GM12872 (cell line): ENCODE data around the gene SORD.

Experiments used
- TF ChIP-seq, protein P1 (sequence below): IDR thresholded peaks from 3 replicates; pipeline ENCODE4 v1.5.1; 2011; ENCODE audit warnings: low read depth, mild to moderate bottlenecking, low read length, moderate library complexity; ENCODE audit not compliant: insufficient read depth

The SORD gene

GRCh38 chr15:45121706-45122417, 98.9 kb downstream of the SORD start:
- TF ChIP-seq, protein P1, sequence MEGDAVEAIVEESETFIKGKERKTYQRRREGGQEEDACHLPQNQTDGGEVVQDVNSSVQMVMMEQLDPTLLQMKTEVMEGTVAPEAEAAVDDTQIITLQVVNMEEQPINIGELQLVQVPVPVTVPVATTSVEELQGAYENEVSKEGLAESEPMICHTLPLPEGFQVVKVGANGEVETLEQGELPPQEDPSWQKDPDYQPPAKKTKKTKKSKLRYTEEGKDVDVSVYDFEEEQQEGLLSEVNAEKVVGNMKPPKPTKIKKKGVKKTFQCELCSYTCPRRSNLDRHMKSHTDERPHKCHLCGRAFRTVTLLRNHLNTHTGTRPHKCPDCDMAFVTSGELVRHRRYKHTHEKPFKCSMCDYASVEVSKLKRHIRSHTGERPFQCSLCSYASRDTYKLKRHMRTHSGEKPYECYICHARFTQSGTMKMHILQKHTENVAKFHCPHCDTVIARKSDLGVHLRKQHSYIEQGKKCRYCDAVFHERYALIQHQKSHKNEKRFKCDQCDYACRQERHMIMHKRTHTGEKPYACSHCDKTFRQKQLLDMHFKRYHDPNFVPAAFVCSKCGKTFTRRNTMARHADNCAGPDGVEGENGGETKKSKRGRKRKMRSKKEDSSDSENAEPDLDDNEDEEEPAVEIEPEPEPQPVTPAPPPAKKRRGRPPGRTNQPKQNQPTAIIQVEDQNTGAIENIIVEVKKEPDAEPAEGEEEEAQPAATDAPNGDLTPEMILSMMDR = no peak

DNA sequence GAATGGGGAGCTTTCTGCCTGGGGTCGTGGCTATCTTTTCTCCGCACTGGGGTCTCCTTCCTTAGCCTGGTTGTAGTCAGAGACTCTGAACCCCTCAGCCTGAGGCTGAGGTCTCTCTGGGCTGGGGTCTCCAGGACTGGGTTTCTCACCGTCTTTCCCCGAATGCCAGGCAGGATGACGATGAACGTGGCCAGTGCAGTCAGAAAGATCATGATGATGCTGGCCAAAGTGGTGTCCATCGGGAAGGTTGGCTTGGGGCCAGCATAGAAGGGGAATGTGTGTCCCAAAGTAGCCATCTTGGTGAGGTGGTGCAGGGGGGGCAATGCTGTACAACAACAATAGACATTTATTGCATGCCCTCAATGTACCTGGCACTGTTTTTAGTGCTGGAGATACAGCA, 99.7 kb downstream of the SORD start:
- TF ChIP-seq, protein P1 = no peak

DNA sequence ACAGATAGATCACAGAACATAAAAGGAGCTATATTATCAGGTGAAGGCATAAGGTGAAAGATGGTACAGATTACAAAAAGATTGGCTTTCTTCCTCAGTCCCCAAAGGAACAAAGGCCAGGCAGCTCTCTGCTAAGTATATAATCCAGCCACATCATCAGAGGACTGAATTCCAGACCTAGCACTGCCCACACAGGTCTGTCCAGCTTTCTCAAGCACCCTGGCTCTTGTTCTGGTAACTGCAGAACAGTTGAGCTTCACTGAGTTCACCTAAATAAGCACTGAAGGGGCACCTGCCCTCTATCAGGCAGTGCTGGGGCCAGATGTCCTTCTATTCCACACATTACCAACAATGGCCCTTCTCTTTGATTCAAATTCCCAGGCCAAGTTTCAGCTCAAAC, 100.4 kb downstream of the SORD start:
- TF ChIP-seq, protein P1 = no peak

DNA sequence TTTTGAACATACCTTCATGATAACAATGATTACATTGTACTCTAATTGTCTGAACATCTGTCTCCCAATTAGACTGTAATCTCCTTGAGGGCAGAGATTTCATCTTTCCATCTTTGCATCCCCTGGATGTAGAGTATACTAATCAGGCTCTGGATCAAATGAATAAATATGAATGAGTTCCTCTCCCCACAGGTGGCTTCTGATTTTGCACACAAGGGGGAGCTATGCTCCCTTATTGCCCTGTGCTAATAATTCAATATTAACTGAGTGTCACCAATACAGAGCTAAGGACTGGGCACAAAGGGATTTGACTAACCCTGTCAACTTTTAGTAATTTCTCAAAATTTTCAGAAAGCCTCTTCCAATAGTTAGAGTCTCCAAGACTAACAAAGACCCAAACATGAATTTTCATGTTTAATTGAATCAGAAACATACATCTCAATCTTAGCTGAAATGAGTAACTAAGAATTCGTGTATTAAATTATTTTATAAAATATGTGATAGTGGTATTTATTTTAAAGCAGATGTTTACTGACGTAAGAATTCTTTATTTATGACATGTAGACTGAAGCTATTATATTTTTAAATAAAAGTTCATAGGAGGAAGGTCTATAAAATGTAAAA, 103.7 kb downstream of the SORD start:
- TF ChIP-seq, protein P1 = peak; percentile 58
